AG09319 (cell line): ENCODE data around the gene ASTN2.

ENCODE experiments used
- DNase-seq: peaks from one replicate; pipeline ENCODE4 v3.0.0-alpha.2; 2010; ENCODE audit warnings: low read depth; ENCODE audit errors: extremely low read depth
- TF ChIP-seq, protein P1 (sequence below): IDR thresholded peaks from 2 replicates; pipeline ENCODE4 v1.5.1; 2011; ENCODE audit warnings: low read depth, mild to moderate bottlenecking, inconsistent platforms, low read length, moderate library complexity

Gene ASTN2

DNA sequence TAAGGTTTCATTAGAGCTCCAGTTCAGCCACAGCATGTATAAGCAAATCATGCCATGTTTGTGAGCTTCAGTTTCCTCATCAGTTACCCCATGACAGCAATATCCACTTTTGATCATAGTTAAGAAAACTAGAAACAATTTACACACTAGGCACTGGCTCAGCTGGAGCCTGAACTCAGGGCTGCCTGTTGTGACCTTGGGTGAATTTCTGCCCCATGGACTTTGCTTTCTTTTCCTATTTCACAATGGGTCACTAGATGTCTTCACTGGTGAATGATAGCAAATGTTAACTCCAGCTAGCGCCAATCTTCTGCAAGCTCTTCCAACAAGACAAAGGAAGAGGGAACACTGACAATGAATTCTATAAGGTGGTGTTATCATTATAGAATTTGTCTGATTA lies 961.1 kb downstream of the ASTN2 start:
- TF ChIP-seq, protein P1, sequence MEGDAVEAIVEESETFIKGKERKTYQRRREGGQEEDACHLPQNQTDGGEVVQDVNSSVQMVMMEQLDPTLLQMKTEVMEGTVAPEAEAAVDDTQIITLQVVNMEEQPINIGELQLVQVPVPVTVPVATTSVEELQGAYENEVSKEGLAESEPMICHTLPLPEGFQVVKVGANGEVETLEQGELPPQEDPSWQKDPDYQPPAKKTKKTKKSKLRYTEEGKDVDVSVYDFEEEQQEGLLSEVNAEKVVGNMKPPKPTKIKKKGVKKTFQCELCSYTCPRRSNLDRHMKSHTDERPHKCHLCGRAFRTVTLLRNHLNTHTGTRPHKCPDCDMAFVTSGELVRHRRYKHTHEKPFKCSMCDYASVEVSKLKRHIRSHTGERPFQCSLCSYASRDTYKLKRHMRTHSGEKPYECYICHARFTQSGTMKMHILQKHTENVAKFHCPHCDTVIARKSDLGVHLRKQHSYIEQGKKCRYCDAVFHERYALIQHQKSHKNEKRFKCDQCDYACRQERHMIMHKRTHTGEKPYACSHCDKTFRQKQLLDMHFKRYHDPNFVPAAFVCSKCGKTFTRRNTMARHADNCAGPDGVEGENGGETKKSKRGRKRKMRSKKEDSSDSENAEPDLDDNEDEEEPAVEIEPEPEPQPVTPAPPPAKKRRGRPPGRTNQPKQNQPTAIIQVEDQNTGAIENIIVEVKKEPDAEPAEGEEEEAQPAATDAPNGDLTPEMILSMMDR = no peak
- no peak for DNase-seq

DNA sequence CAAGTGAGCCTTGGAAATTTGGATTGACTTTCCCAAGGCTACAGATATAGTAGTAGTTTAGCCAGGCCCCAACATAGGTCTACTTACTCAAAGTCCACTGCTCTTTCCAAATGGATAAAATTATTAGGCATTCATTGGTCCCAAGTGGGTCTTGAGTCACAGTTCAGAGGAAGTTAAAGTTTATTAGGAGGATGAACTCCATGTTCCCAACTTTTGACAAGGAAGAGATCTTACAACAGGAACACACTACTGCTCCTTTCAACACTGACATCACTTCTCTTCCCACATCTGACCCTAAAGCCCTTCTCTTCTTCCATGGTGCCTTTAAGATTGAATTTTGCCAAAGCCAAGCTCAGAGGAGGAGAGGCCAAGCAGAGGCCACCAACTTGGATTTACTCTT lies 962.2 kb downstream of the ASTN2 start:
- no peak for DNase-seq
- TF ChIP-seq, protein P1 = no peak

DNA sequence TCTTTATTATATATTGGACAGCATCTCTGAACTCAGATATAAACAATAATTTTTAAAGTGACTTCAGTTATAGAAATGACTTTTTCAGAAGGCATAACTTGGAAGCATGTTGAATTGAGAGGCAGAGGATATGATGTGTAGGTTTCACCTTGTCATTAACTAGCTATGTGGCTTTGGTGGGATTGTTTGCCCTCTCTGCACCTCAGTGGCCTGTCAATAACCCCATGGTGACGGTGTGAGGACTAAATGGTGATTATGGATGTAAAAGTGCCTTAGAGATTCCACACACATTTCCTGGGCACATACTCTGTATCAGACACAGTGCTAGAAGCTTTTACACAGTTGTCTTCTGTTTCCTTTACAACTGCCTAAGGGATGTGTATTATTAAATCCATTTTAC lies 962.6 kb downstream of the ASTN2 start:
- TF ChIP-seq, protein P1 = no peak
- DNase-seq = no peak

DNA sequence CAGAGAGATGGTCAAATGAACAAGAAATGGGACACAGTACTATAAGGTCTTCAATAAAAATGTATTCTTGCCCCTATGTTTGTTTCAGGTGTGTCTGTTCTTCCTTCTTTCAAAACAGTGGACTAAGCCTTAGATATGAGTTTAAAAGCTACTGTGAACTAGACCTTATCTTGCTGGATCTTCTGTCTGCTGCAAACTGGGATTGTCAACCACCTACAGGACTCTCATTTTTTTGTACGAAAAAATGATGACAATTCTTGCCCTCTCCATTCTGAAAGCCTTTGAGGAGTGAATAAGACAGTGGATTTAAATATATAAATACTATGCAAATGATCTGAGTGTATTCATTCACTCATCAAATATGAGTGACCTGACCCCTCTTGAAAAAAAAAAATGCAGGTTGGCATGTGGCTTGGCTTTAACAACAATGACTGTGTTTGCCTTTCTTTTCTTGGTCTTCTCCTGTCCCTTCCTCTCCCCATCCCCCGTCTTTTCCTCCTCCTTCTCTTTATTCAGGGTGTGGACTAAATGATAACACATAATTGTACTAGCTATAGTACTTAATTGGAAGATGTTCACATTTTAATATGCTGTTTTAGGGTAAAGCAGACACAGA lies 963.2 kb downstream of the ASTN2 start:
- no peak for DNase-seq
- TF ChIP-seq, protein P1 = no peak

DNA sequence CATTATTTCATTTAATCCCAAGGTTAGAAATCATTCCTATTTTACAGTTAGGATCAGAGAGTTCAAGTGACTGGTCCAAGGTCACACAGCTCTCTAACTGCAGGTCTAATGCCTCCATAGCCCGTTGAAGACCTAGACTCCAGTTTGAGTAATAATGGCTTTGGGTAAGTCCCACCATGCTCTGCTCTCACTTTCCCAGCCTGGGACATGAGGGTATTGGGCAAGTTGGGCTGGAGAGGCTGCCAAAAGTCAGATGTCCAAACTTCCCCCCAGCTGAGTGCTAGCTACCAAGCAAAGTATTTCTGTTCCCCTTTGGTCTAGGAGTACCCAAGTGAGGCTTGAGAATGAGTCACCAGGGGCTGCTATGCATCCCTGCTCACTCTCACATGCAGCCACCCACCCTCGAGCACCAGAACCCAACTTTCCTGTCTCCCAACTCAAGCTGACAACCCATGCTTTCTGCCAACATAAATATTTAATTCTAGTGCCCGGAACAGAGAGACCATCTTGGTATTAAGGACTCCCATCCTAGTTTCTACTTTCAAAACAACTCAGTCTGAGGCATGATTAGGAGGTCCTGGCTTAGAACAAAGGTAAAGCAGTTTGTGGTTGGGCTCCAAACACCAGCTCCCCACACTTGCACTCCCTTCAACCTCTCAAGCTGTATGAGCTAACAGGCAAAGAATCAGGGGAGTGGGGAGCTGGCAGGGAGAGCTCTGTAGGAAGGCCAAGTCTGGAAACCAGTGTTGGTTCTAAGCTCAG lies 964.3 kb downstream of the ASTN2 start:
- DNase-seq = peak; percentile 16

DNA sequence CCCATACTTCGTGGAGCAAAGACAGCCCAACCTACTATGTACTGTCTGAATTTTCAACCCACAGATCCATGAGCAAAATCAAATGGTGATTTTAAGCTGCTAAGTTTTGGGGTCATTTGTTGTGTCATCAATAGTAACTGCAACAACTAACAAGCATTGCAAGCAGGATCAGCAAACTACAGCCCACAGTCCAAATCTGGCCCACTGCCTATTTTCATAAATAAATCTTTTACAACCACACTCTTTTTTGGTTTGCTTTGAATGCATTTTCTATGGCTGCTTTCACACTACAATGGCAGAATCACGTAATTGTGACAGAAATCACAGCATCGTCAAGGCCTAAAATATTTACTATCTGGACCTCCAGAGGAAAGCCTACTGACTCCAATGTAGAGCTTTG lies 964.9 kb downstream of the ASTN2 start:
- no peak for DNase-seq
- TF ChIP-seq, protein P1 = no peak

More for the DNA sequence above, 964.3 kb downstream of the ASTN2 start:
- TF ChIP-seq, protein P1 = no peak

DNA sequence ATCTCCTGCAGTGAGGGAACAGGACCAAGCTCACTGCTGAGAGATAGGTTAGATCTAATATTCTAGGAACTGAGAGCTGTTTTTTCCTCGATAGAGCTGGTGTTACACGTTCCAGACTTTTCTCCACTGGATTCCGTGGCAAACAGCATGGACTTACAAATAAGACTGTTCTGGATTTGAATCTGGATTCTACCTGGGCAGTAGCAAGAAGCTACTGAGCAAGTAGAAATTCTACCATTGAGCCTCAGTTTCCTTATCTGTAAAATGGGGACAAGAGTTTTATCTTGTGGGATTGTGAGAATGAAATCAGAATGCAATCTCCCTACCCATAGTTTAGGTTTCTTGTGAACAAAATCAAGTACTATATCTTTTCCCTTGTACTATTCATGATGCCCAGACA lies 966.4 kb downstream of the ASTN2 start:
- TF ChIP-seq, protein P1 = no peak
- DNase-seq = no peak
